RCC 7860 (cell line): Measurements from ENCODE around the gene USP3.

Source experiments
- DNase-seq: peaks from one replicate; pipeline ENCODE4 v3.0.0-alpha.2; 2015; ENCODE audit warnings: low spot score
- FAIRE-seq: peaks from 2 replicates; lab custom pipeline; 2012; peaks lifted over from hg19 to GRCh38; lab: Jason Lieb, UNC

The USP3 gene

GRCh38 chr15:63504247-63504978, at the start of gene USP3:
TSS of gene USP3 (plus strand) at chr15:63504593. CDS start at chr15:63504740, 147 bp downstream.
- FAIRE-seq (no peak), DNase-seq (peak; percentile 92)

GRCh38 chr15:63456258-63456657, 48.1 kb upstream of the USP3 start:
- no peak for FAIRE-seq
- DNase-seq = no peak

DNA sequence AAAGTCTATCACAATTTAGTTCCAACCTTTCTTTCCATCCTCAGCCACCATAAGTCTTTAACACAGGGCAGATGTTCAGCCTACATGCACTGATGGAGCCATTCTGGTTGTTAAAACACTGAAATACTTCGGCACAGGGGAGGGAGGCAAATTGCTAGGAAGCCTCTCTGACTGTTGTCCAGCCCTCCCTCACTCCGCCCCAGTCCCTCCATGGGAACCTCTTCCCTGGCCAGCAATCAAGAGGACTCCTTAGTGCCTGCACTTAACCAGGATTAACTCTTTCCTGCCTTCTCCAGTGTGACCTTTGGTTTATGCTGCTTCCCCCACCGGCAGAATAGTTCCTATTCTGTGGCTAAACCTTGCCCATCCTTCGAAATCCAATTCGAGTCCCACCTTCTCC, 47.0 kb upstream of the USP3 start:
- no peak for FAIRE-seq
- no peak for DNase-seq

GRCh38 chr15:63458026-63458425, 46.4 kb upstream of the USP3 start:
- no peak for DNase-seq
- FAIRE-seq = no peak

- DNase-seq (no peak), FAIRE-seq (no peak)
Measured at GRCh38 chr15:63458794-63459395, 45.5 kb upstream of the USP3 start.

DNA sequence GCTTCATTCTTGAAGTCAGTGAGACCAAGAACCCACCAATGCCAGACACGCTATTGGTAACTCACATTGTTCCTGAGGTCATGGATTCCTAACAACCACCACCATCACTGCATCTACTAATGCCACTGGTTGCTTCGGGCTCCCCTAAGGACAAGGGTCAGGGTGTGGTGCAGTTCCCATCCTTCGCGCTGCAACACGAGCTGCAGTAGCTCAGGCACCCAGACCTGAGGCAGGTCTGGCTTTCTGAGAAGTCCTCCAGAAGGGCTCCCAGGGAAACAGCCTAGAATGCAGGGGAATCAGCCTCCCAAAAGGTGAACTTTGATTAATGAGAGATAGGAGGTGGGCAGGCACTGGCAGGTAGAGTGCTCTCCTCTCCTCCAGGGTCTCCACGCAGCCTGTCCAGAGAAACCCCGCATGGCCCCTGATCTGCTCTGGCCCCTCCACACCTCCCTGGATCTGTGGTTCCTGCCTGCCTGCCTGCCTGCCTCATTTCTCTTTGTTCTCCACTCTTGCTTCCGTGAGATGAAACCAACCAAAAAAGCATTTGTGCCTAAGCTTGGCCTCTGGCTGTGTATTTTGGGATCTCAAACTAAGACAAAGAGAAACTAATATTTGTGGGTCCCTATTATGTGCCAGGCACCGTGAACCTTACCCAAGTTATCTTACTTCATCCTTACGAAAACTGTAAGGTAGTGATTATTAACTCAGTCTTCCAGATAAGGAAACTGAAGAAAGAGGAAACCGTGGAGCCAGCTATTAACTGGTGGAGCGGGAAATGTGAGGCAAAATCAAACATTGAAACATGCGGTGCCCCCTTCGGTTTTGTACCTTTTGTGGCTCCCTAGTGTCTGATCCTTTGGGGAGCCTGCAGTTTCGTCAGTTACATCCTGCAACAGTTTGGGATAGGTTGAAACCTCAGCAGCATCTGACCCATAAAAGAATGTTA, 43.9 kb upstream of the USP3 start:
- FAIRE-seq = no peak
- no peak for DNase-seq

DNA sequence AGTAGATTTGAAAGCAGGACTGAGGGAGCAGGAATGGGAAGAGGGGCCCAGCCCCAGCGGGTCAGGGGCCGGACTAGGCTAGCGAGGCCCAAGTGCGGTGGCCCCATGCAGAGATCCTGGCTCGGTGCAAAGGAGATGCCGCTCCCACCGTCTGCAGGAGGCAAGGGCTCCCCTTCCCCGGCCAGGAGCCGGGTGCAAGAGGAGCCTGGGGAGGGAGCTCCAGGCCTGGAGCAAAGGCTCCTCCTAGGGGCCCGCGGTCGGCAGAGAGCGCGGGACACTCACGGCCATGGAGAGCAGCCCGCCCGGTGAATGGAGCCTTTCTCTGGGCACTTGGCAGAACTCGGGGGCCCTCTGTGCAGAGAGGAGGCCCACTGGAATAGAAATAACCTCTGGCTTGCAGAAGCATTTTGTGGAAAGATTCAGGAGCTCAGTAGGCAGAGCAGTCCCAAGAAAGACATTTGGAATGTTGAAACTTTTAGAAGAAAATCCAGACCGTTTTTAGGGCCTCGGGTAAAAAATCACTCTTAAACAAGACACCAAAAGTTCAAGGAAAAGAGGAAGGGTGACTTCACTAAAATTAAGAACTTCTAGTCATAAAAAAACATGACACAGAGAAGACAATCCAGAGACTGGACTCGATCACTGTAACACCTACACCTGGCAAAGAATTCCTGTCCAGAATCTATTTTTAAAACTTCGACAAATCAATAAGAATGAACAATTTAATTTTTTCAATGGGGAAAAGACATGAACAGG, 43.0 kb upstream of the USP3 start:
- FAIRE-seq (no peak), DNase-seq (no peak)

DNA sequence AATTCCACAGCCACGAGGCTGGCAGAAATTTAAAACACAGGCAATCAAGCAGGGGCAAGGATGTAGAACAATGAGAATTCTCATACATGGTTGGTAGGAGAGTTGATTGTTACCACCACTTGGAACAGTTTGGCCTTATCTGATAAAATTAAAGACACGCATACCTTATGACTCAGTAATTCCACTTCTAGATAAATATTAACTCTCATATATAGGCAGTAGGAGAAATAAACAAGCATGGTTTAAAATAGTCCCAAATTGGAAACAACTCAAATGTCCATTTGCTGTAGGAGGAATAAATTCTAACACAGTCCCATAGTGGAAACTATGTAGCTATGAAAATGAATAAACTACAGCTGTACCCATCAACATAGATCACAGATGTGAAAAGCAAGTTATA, 42.3 kb upstream of the USP3 start:
- FAIRE-seq (peak; percentile 79), DNase-seq (peak; percentile 68)

- no peak for DNase-seq
- no peak for FAIRE-seq
Measured at GRCh38 chr15:63463036-63463435, 41.4 kb upstream of the USP3 start.

DNA sequence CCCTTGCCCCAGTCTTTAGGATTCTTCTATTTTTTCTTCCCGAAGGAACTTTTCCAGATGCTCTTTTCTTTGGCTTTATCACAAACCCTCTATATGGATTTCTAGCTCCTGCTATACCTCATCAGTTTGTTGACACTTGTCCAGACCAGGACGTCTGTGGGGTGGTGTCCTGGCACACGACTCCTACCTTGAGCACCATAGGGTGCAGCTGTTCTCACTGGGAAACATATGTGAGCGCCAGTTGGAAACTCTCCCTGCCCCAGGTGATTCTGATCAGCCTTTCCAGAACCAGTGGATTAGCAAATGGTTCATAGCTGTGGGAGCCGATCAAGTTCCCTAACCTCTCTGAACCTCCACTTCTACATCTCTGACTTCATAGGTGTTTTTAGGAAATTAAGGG, 40.6 kb upstream of the USP3 start:
- FAIRE-seq (no peak), DNase-seq (no peak)

GRCh38 chr15:63465104-63465503, 39.3 kb upstream of the USP3 start:
- DNase-seq = no peak
- FAIRE-seq = no peak

- DNase-seq (peak; percentile 53), FAIRE-seq (no peak)
Measured at GRCh38 chr15:63466378-63467192, 37.8 kb upstream of the USP3 start.

DNA sequence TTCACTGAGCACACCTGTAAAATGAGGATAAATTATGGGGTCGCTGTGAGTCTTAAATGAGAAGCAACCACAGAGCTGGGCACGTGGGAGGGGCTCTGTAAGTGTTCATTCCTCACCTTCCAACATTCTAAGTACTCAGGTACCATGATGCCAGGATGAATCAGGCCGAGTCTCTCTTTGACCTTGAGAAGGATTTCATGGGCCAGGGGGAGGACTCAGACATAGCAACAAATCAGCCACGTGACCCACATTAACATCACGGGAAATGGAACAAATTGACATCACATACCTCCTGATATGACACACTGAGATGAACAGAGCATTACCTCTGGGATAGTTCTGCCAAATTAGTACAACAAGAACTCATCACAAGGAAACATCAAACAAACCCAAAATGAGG, 35.2 kb upstream of the USP3 start:
- no peak for DNase-seq
- no peak for FAIRE-seq

- no peak for FAIRE-seq
Measured at GRCh38 chr15:63469984-63470383, 34.4 kb upstream of the USP3 start.

GRCh38 chr15:63473007-63473748, 31.2 kb upstream of the USP3 start:
- DNase-seq = no peak
- no peak for FAIRE-seq

More at GRCh38 chr15:63469984-63470383, 34.4 kb upstream of the USP3 start:
- DNase-seq = no peak

DNA sequence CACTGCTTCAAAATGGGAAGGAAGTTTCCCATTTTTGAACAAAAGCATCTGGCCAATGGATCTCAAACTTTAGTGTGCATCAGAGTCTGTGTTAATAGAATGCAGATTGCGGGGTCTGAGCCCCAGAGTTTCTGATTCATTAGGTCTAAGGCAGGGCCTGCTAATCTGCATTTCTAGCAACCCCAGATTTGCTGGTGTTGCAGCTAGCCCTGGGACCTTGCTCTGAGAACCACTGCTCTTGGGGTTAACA, 30.7 kb upstream of the USP3 start:
- FAIRE-seq = no peak
- DNase-seq = no peak

DNA sequence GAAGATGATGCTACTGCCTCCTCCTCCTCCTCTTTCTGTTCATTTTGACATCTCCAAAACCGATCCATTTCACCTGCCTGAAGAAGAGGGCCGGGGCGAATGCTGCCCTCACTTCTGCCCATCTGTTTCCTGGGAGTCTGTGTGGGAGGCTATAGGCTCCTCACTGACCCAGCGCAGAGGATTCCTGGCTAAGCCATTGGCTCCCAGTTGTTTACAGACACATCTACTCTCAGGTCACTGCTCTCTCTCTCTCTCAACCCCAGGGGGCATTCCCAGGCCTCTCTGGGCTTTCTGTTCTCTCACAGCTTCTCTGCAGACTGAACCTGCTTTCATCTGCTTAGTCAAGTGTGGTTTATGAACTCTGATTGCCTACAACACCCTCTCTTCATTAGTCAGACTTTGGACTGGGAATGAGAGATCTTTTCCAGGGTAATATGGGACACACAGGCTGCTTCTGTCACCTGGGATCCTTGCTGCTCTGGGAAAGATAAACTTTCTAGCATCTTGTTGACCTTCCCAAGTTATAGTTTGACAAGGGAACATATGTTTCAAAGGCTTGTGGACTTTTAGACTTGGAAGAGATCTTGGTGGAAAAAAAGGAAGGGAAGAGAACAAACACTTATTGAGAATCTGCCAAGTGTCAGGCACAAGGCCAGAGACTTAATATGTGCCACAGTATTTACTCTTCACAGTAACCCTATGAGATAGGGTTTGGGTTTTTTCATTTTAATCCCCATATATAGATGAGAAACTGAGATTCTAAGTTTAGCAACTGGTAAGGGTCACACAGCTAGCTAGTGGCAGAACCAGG, 30.2 kb upstream of the USP3 start:
- peak; percentile 83 for FAIRE-seq
- DNase-seq = peak; percentile 92

DNA sequence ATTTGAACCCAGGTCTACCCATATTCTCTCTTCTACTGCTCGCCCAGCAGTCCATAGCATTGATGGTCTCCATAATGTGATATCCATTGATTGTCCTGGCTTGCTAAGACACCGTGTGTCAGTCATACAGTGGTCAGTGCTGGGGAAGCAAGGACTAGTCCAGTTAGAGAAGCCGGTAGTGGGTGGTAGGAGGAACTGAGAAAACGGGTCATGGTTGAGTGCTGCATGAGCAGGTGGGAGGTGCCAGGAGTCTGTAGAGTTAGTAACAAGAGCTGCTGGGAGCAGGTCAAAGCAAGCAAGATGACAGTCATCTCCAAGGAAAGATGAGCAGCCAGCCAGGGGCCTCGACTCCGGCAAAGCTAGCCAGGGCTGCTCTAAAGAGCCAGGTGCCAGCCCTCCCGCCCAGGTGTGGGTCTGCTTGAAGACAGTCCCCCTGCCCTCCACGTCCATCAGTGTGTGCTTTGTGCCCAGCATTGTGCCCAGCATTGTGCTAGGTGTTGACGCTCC, 29.5 kb upstream of the USP3 start:
- DNase-seq (peak; percentile 94), FAIRE-seq (peak; percentile 82)

- FAIRE-seq = no peak
- no peak for DNase-seq
Measured at GRCh38 chr15:63475707-63476106, 28.7 kb upstream of the USP3 start.
